Gastroesophageal sphincter (tissue), 3 donors: ENCODE data around the gene TRIM38.

ENCODE experiments used
- EP300 ChIP-seq: sonication (generic); formaldehyde crosslinking; IDR thresholded peaks from one replicate; pipeline ENCODE4 v1.6.1; 2017; ENCODE audit warnings: antibody characterized with exemption, mild to moderate bottlenecking
- POLR2A ChIP-seq, 2 donors: fragments of 450-650 bp; IDR thresholded peaks; one replicate each; pipeline ENCODE4 v1.6.1; 2017; ENCODE audit warnings: antibody characterized with exemption in 2 of 2, mild to moderate bottlenecking in 2 of 2, moderate library complexity in 1 of 2
- POLR2AphosphoS5 ChIP-seq: sonication (generic); formaldehyde crosslinking; IDR thresholded peaks from one replicate; pipeline ENCODE4 v1.6.1; 2017; ENCODE audit warnings: antibody characterized with exemption
- TF ChIP-seq, protein P1 (sequence below), 4 experiments: fragments of 200-600 bp in 2 of 4; fragments of 450-650 bp in 2 of 4; sonication (generic) in 1 of 4; IDR thresholded peaks; one replicate each; pipeline ENCODE4 v1.5.1; 2017 to 2019; ENCODE audit warnings: antibody characterized with exemption in 4 of 4, mild to moderate bottlenecking in 2 of 4, moderate library complexity in 2 of 4

DNA sequence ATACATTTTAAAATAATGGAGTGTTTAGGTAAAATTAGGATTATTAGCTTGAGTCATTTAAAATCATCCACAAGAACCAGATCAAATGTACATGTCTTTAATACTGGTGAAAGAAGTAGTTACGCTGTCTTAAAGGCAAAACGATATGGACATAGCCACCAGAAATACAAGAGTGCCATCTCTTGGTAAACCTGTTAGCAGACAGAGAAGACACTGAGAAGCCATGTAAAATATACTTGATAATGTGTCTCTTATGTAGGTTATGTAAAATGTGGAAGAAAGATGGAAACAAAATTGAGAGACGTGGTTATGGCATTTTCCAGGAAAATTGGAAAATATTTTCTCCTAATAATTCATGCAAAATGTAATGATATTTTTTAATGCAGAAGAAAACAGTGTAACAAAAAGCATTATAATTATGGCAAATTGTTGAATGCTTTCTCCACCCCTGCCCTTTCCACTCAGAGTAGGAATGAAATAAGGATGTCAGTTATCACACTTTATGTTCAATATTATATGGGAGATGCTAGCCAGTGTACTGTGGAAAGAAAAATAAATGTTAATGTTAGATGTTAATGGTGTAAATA, 19.9 kb upstream of the TRIM38 start:
- TF ChIP-seq, protein P1, sequence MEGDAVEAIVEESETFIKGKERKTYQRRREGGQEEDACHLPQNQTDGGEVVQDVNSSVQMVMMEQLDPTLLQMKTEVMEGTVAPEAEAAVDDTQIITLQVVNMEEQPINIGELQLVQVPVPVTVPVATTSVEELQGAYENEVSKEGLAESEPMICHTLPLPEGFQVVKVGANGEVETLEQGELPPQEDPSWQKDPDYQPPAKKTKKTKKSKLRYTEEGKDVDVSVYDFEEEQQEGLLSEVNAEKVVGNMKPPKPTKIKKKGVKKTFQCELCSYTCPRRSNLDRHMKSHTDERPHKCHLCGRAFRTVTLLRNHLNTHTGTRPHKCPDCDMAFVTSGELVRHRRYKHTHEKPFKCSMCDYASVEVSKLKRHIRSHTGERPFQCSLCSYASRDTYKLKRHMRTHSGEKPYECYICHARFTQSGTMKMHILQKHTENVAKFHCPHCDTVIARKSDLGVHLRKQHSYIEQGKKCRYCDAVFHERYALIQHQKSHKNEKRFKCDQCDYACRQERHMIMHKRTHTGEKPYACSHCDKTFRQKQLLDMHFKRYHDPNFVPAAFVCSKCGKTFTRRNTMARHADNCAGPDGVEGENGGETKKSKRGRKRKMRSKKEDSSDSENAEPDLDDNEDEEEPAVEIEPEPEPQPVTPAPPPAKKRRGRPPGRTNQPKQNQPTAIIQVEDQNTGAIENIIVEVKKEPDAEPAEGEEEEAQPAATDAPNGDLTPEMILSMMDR (IDR thresholded peaks at IDR 0.05), result peak in 1 of 4 experiments; percentile 16
- no peak for TF ChIP-seq POLR2A (IDR thresholded peaks at IDR 0.05)
- TF ChIP-seq EP300, result no peak
- no peak for TF ChIP-seq POLR2AphosphoS5
